Osteocyte (in vitro differentiated cells): ENCODE data around the gene TAGLN3. TPM values are rescaled to one million over a fixed set of nuclear protein-coding genes. Genes with fewer than 3 reads are reported as not detected.
A peak's percentile ranks its signal among the peaks of the same experiment; 100 is the strongest.

Experiments used
- DNase-seq: peaks from one replicate; pipeline ENCODE4 v3.0.0; 2021; ENCODE audit warnings: mixed read lengths; ENCODE audit not compliant: unreplicated experiment; ENCODE audit errors: extremely low spot score
- H3K27ac Mint-ChIP-seq: one replicate; pipeline ENCODE4 v1.8.0; 2021; ENCODE audit warnings: mild to moderate bottlenecking, mixed read lengths; ENCODE audit not compliant: unreplicated experiment
- H3K27me3 Mint-ChIP-seq: one replicate; pipeline ENCODE4 v1.8.0; 2021; ENCODE audit warnings: mixed read lengths; ENCODE audit not compliant: unreplicated experiment
- H3K36me3 Mint-ChIP-seq: one replicate; pipeline ENCODE4 v1.8.0; 2021; ENCODE audit warnings: mixed read lengths; ENCODE audit not compliant: unreplicated experiment
- H3K4me1 Mint-ChIP-seq: one replicate; pipeline ENCODE4 v1.8.0; 2021; ENCODE audit warnings: mixed read lengths; ENCODE audit not compliant: unreplicated experiment
- H3K4me3 Mint-ChIP-seq: one replicate; pipeline ENCODE4 v1.8.0; 2021; ENCODE audit warnings: mild to moderate bottlenecking, moderate library complexity, mixed read lengths; ENCODE audit not compliant: unreplicated experiment
- H3K9me3 Mint-ChIP-seq: one replicate; pipeline ENCODE4 v1.8.0; 2021; ENCODE audit warnings: mixed read lengths; ENCODE audit not compliant: unreplicated experiment
- CTCF ChIP-seq: fragments of 200-600 bp; sonication (generic); IDR thresholded peaks from 2 replicates; pipeline ENCODE4 v1.5.0; 2021; ENCODE audit warnings: antibody characterized with exemption, mild to moderate bottlenecking, moderate library complexity
- total RNA-seq: library from RNA; stranded (reverse); gene quantifications from 2 replicates; pipeline ENCODE4 v1.2.1, GENCODE V29; 2021

The TAGLN3 gene
- total RNA-seq, 1 donor from 2014 or later: not detected

DNA sequence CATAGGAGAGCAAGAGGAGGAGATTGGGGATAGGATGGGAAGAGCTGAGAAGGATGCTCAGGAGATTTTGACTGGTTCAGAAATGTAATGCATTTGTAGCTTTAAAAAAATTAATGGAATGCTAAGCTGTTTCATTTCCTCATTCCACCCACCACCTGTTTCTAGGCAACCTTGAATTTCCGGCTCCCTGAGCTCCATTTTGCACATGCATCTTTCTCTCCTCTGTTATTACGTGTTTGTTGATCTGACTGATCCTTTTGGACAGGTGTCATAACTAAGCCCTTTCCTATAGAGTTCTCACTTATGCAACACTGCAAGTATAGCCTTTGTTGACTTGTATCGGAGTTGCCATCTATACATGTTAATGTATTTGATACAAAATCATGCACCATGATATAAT, 40.1 kb downstream of the TAGLN3 start:
- Mint-ChIP-seq H3K4me3 (no peak overlapping the region), H3K9me3 (peaks cover 5% of the 10 kb centered on the region), H3K36me3 (no peaks in the 10 kb centered on the region), H3K27me3 (no peaks in the 10 kb centered on the region), H3K4me1 (peaks cover 1% of the 10 kb centered on the region), H3K27ac (no peak overlapping the region)
- DNase-seq: no peak
- TF ChIP-seq CTCF: no peak

DNA sequence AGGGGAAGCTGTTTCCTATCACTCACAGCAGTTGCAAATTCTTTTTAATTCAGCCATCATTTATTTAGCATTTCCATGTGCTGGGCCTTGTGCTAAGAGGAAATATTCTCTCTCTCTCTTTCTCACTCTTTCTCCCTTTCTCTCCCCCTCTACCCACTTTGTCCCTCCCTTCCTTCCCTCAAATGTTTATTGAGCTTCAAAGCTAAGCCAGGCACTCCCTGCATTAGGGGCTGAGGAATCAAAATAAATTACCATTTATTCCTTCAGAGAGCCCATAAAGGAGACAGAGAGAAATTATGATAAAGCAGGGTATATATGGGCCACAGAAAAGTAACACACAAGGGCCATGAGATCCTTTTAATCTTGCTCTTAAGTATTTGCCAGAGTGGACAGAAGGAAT, 42.6 kb downstream of the TAGLN3 start:
- peaks cover 1% of the 10 kb centered on the region for H3K4me1 Mint-ChIP-seq
- H3K9me3 Mint-ChIP-seq: peaks cover 5% of the 10 kb centered on the region
- no peaks in the 10 kb centered on the region for H3K36me3 Mint-ChIP-seq
- no peak overlapping the region for H3K4me3 Mint-ChIP-seq
- DNase-seq: no peak
- no peak for TF ChIP-seq CTCF
- no peaks in the 10 kb centered on the region for H3K27me3 Mint-ChIP-seq
- H3K27ac Mint-ChIP-seq: no peak overlapping the region

- DNase-seq: no peak
- H3K27ac Mint-ChIP-seq: no peak overlapping the region
- H3K4me3 Mint-ChIP-seq: no peak overlapping the region
- no peaks in the 10 kb centered on the region for H3K27me3 Mint-ChIP-seq
- H3K9me3 Mint-ChIP-seq: no peaks in the 10 kb centered on the region
- H3K36me3 Mint-ChIP-seq: no peaks in the 10 kb centered on the region
- TF ChIP-seq CTCF: no peak
- H3K4me1 Mint-ChIP-seq: peaks cover 1% of the 10 kb centered on the region
Measured at GRCh38 chr3:112042842-112043280, 44.1 kb downstream of the TAGLN3 start.

- H3K27ac Mint-ChIP-seq: no peak overlapping the region
- peak; percentile 93 for TF ChIP-seq CTCF
- no peaks in the 10 kb centered on the region for H3K27me3 Mint-ChIP-seq
- no peaks in the 10 kb centered on the region for H3K9me3 Mint-ChIP-seq
- H3K36me3 Mint-ChIP-seq: no peaks in the 10 kb centered on the region
- H3K4me1 Mint-ChIP-seq: peaks cover 1% of the 10 kb centered on the region
- H3K4me3 Mint-ChIP-seq: no peak overlapping the region
- DNase-seq: no peak
Measured at GRCh38 chr3:112043621-112044201, 45.0 kb downstream of the TAGLN3 start.

DNA sequence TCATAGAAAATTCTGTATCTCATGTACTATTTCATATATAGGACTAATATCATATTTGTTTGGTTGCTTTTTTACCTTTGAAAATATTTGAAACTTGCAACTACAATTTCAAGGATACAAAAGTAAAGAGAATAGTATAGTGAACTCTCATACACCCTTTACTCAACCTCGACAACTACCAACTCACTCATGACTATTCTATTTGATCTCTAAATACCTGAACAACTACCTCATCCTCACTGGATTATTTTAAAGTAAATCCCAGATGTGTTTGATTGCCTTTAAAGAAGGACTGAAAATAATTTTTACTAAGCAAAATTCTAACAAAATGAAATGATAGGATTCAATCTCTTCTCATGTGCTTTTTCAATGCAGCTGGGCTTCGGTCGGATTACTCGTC, 47.9 kb downstream of the TAGLN3 start:
- Mint-ChIP-seq H3K27ac (no peak overlapping the region), H3K9me3 (no peaks in the 10 kb centered on the region), H3K4me1 (no peaks in the 10 kb centered on the region), H3K27me3 (no peaks in the 10 kb centered on the region), H3K36me3 (no peaks in the 10 kb centered on the region), H3K4me3 (no peak overlapping the region)
- no peak for TF ChIP-seq CTCF
- no peak for DNase-seq
